Measurements from ENCODE around the gene JPT1. TPM values are rescaled to one million over a fixed set of nuclear protein-coding genes. Genes with fewer than 3 reads are reported as not detected.
A peak's percentile ranks its signal among the peaks of the same experiment; 100 is the strongest.

JPT1 gene
- total and polyA plus RNA-seq, 4 donors, result 35.1 to 140 (median 97.1) TPM

GRCh38 chr17:75182569-75183436 is 28.5 kb upstream of the JPT1 start, which contains the start of gene SUMO2:
SUMO2 (minus strand) TSS chr17:75182959; CDS start chr17:75182834, 125 bp downstream.
- Histone ChIP-seq H3K4me1 (ENCODE audit: control insufficient read depth in 5 of 5, insufficient read depth in 5 of 5, low read length in 5 of 5) (peaks cover 0 to 7% (median 0%) of the 10 kb centered on the region in 5 donors), H3K27me3 (ENCODE audit: control insufficient read depth in 3 of 3, insufficient read depth in 3 of 3, low read length in 2 of 3) (no peaks in the 10 kb centered on the region), H3K9me3 (ENCODE audit: control insufficient read depth in 4 of 4, insufficient read depth in 3 of 4, low read length in 3 of 4) (no peaks in the 10 kb centered on the region), H3K36me3 (ENCODE audit: control insufficient read depth in 4 of 4, insufficient read depth in 4 of 4, low read length in 4 of 4) (peaks cover 0 to 13% (median 6%) of the 10 kb centered on the region in 4 donors), H3K9ac (ENCODE audit: insufficient read depth in 1 of 2, low read length in 2 of 2) (peak within 1 kb of the TSS; percentile 65 to 85), H3K27ac (ENCODE audit: low read depth in 1 of 2, low read length in 1 of 2) (peak within 1 kb of the TSS; percentile 97 to 100), H3K4me3 (peak within 1 kb of the TSS; percentile 86)
- no peak for TF ChIP-seq CTCF (IDR thresholded peaks at IDR 0.05; ENCODE audit: control extremely low read depth, extremely low read depth)
- DNase-seq (peak; percentile 96 to 99 (median 97)), ATAC-seq (ENCODE audit: insufficient read depth, low FRiP score) (peak; percentile 93)
- 0 to 1% methylated on average over 74 to 92 of the region's 92 CpGs for WGBS, 2 donors

GRCh38 chr17:75182319-75182568 is 27.9 kb upstream of the JPT1 start:
- Histone ChIP-seq H3K27me3 (ENCODE audit: control insufficient read depth in 3 of 3, insufficient read depth in 3 of 3, low read length in 2 of 3) (no peaks in the 10 kb centered on the region), H3K4me3 (peak overlapping the region; percentile 86), H3K9me3 (ENCODE audit: control insufficient read depth in 4 of 4, insufficient read depth in 3 of 4, low read length in 3 of 4) (no peaks in the 10 kb centered on the region), H3K36me3 (ENCODE audit: control insufficient read depth in 4 of 4, insufficient read depth in 4 of 4, low read length in 4 of 4) (peaks cover 0 to 13% (median 6%) of the 10 kb centered on the region in 4 donors), H3K4me1 (ENCODE audit: control insufficient read depth in 5 of 5, insufficient read depth in 5 of 5, low read length in 5 of 5) (peaks cover 0 to 7% (median 0%) of the 10 kb centered on the region in 5 donors), H3K27ac (ENCODE audit: low read depth in 1 of 2, low read length in 1 of 2) (peak overlapping the region; percentile 97 to 100), H3K9ac (ENCODE audit: insufficient read depth in 1 of 2, low read length in 2 of 2) (peak overlapping the region in 1 of 2 donors; percentile 85)
- DNase-seq (no peak), ATAC-seq (ENCODE audit: insufficient read depth, low FRiP score) (no peak)
- WGBS, 2 donors, result 0% methylated on average over 28 to 33 of the region's 33 CpGs
- TF ChIP-seq CTCF (IDR thresholded peaks at IDR 0.05; ENCODE audit: control extremely low read depth, extremely low read depth), result no peak

- ATAC-seq (ENCODE audit: insufficient read depth, low FRiP score), result no peak
- H3K4me1 ChIP-seq (ENCODE audit: control insufficient read depth in 5 of 5, insufficient read depth in 5 of 5, low read length in 5 of 5), result peaks cover 0 to 7% (median 0%) of the 10 kb centered on the region in 5 donors
- H3K27me3 ChIP-seq (ENCODE audit: control insufficient read depth in 3 of 3, insufficient read depth in 3 of 3, low read length in 2 of 3), result no peaks in the 10 kb centered on the region
- WGBS, 2 donors, result 0% methylated on average over 32 to 34 of the region's 34 CpGs
- peak overlapping the region; percentile 97 to 100 for H3K27ac ChIP-seq (ENCODE audit: low read depth in 1 of 2, low read length in 1 of 2)
- H3K4me3 ChIP-seq, result peak overlapping the region; percentile 86
- H3K36me3 ChIP-seq (ENCODE audit: control insufficient read depth in 4 of 4, insufficient read depth in 4 of 4, low read length in 4 of 4), result peaks cover 0 to 13% (median 7%) of the 10 kb centered on the region in 4 donors
- no peaks in the 10 kb centered on the region for H3K9me3 ChIP-seq (ENCODE audit: control insufficient read depth in 4 of 4, insufficient read depth in 3 of 4, low read length in 3 of 4)
- peak overlapping the region; percentile 57 to 85 for H3K9ac ChIP-seq (ENCODE audit: insufficient read depth in 1 of 2, low read length in 2 of 2)
- DNase-seq, result peak in 2 of 3 donors; percentile 15 to 39
- no peak for TF ChIP-seq CTCF (IDR thresholded peaks at IDR 0.05; ENCODE audit: control extremely low read depth, extremely low read depth)
Observed at GRCh38 chr17:75181608-75182318, 27.5 kb upstream of the JPT1 start.

Data from lung (tissue), 12 donors.